HG02759 (cell line): Measurements from ENCODE around the gene IDUA.
"Not testable (repeated sequence)": the region's sequence is repeated elsewhere in the genome, so short reads cannot be mapped to it uniquely, and the experiment has no call there.

Experiments used
- ATAC-seq: cut with Tn5 transposase; IDR thresholded peaks from one replicate; pipeline ENCODE4 v1.9.1; 2021; ENCODE audit warnings: mild to moderate bottlenecking, moderate library complexity; ENCODE audit not compliant: unreplicated experiment

The IDUA gene

GRCh38 chr4:966266-967112 is 20.4 kb upstream of the IDUA start:
- ATAC-seq, result no peak

- no peak for ATAC-seq
Measured at GRCh38 chr4:967113-968104, 19.4 kb upstream of the IDUA start.

DNA sequence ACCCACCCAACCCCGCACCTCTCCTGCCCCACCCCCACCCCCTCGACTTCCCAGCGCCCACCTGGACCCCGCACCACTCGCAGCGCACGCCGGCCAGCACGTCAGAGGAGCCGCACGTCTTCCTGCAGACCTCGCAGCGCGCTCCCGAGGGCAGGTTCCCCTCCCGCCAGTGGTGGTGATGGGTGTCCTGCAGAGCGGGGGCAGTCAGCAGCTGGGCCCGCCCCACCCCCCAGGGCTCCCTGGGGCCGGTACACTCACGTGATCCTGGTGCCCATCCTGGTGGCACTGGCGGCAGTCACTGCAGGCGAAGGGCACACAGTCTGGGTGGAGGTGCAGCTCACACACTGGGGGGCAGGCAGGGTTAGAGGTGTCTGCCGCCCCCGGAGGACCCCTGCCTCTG is 18.6 kb upstream of the IDUA start:
- no peak for ATAC-seq

DNA sequence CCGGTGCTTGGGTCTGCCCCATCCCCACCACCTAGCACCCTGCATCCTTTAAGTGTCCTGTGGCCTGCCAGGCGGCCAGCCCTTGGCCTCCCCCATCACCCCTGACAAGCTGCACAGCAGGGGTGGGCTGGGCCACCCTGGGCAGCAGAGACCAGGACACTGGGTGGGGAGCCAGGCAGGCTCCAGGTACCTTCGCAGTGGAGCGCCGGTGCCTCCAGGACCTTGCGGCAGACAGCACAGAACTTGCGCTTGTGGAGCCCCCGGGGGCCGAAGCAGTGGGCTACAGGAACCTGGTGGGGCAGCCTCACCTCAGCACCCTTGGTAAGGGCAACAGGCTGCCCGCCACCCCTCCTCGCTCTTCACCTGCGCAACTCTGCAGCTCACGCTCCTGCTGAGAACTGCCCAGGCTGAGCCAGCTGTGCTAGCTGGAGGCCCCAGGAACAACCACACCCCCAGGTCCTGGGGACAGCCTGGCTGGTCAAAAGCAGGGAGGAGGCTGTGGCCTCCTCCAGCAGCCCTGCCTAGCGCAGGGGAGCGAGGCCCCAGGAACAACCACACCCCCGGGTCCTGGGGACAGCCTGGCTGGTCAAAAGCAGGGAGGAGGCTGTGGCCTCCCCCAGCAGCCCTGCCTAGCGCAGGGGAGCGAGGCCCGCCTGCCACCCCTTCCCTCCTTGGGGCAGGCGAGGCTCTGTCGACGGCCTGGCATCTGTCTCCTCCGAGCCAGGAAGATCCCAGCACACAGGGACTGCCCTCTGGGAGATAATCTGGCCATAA is 18.0 kb upstream of the IDUA start:
- no peak for ATAC-seq

GRCh38 chr4:970046-970745 is 16.6 kb upstream of the IDUA start:
- no peak for ATAC-seq

GRCh38 chr4:970854-971520 is 15.9 kb upstream of the IDUA start:
- ATAC-seq, result no peak

DNA sequence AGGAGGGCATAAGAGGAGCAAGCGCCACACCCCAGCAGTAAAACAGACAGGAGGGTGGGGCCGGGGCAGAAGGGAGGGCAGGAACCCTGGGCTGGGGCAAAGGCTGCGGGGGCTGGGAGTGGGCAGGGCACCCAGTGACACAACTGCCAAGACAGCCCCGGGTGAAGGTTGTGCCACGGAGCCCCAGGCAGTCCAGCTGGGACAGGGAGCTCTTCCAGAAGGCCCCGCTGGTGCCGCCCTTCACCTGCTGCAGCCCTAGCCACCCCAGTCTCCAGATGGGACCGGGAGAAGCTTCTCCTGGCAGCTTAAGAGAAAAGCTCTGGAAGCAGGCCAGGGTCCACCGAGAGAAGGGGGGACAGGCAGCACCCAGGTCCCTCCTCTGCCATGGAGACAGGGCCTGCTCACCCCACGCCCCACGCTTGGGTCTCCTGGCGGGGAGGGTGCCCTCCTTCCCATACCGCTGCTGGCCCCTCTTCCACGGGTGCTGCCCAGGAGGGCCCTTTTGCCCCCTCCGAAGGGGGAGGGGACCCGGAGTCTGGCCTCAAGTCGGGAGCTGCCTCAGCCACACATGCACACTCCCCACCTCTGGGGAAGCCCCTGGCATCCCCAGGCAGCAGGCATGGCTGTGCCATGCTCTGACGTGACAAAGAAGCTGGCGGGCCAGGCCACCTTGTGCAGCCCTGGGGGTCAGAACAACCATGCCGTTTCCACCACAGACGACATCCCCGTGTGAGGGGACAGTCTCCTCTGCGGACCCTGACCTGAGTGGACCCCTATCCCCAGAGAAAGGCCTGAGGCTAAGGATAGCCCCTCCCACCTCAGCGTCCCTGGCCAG is 15.0 kb upstream of the IDUA start:
- ATAC-seq, result no peak

GRCh38 chr4:972651-973424 is 14.0 kb upstream of the IDUA start:
- peak; percentile 47 for ATAC-seq

- peak; percentile 81 for ATAC-seq
Measured at GRCh38 chr4:973431-974397, 13.1 kb upstream of the IDUA start, which contains the start of gene DGKQ. TSS of gene DGKQ (minus strand) at chr4:973569. CDS start at chr4:973482, 87 bp downstream.

GRCh38 chr4:974668-975067 is 12.2 kb upstream of the IDUA start:
- no peak for ATAC-seq

GRCh38 chr4:976016-976415 is 10.8 kb upstream of the IDUA start:
- not testable (repeated sequence) for ATAC-seq

GRCh38 chr4:978957-979701 is 7.7 kb upstream of the IDUA start:
- no peak for ATAC-seq

GRCh38 chr4:982291-982690 is 4.6 kb upstream of the IDUA start:
- no peak for ATAC-seq

GRCh38 chr4:982814-983213 is 4.0 kb upstream of the IDUA start:
- ATAC-seq, result no peak

- no peak for ATAC-seq
Measured at GRCh38 chr4:984336-985054, 2.3 kb upstream of the IDUA start.
